Prostate gland (tissue), 2 donors: ENCODE measurements around the gene HIVEP2. TPM values are rescaled to one million over a fixed set of nuclear protein-coding genes. Genes with fewer than 3 reads are reported as not detected.

Experiments used
- DNase-seq: peaks from one replicate; pipeline ENCODE4 v3.0.0-alpha.2; 2019; ENCODE audit warnings: low spot score
- H3K27ac ChIP-seq, 2 donors: fragments of 200-600 bp; sonication (generic); 2 replicates each; pipeline ENCODE4 v1.5.1; 2017 to 2019
- H3K27me3 ChIP-seq: fragments of 200-600 bp; sonication (generic); replicated peaks from 2 replicates; pipeline ENCODE4 v1.5.1; 2019; ENCODE audit not compliant: insufficient read depth
- H3K36me3 ChIP-seq, 2 donors: fragments of 200-600 bp; sonication (generic); 1 replicate in 1 of 2; 2 replicates in 1 of 2; pipeline versions ENCODE4 v1.5.1 to v1.8.1; 2017 to 2019
- H3K4me1 ChIP-seq: fragments of 200-600 bp; sonication (generic); replicated peaks from 2 replicates; pipeline ENCODE4 v1.5.1; 2019
- H3K4me3 ChIP-seq, 2 donors: fragments of 200-600 bp; sonication (generic); 2 replicates each; pipeline ENCODE4 v1.5.1; 2017 to 2019
- H3K9me3 ChIP-seq: fragments of 200-600 bp; sonication (generic); 2 replicates; pipeline ENCODE4 v1.5.1; 2017
- CTCF ChIP-seq, 4 experiments: fragments of 200-600 bp in 2 of 4; fragments of 450-650 bp in 2 of 4; sonication (generic) in 2 of 4; IDR thresholded peaks; 1 replicate in 3 of 4; 2 replicates in 1 of 4; pipeline ENCODE4 v1.5.1; 2016 to 2019; ENCODE audit warnings: antibody characterized with exemption in 4 of 4, mild to moderate bottlenecking in 2 of 4, moderate library complexity in 2 of 4
- POLR2A ChIP-seq: fragments of 450-650 bp; IDR thresholded peaks from one replicate; pipeline ENCODE4 v1.6.1; 2016; ENCODE audit warnings: antibody characterized with exemption, mild to moderate bottlenecking
- POLR2AphosphoS5 ChIP-seq: sonication (generic); formaldehyde crosslinking; IDR thresholded peaks from one replicate; pipeline ENCODE4 v1.6.1; 2017; ENCODE audit warnings: antibody characterized with exemption
- WGBS: methylation state at CpG from one replicate; pipeline ENCODE4 v1.1.5; 2018; 5-methylcytosine and 5-hydroxymethylcytosine counted together
- intact Hi-C: fragments of 100-400 bp; cut with DNase I; formaldehyde crosslinking; loops from one replicate; pipeline ENCODE4 v1.14.2; 2022
- total RNA-seq, 2 donors: library from RNA; depleted of rRNA; stranded (reverse); fragments of >200 nt; gene quantifications; one replicate each; pipeline ENCODE4 v1.1.0, GENCODE V29; 2016

Gene HIVEP2
- total RNA-seq, 2 donors from 2014 or later, result 15.8 to 19.3 TPM

GRCh38 chr6:142765306-142765705 lies 179.7 kb downstream of the HIVEP2 start:
- Histone ChIP-seq H3K27ac (no peak overlapping the region), H3K36me3 (no peaks in the 10 kb centered on the region), H3K4me3 (no peak overlapping the region), H3K4me1 (no peaks in the 10 kb centered on the region), H3K9me3 (no peaks in the 10 kb centered on the region), H3K27me3 (no peaks in the 10 kb centered on the region)
- TF ChIP-seq POLR2AphosphoS5 (no peak), POLR2A (no peak)
- intact Hi-C loops, result no loop called here
- WGBS, result 52% methylated on average over 1 of the region's 1 CpG
- DNase-seq, result no peak

- intact Hi-C loops, result no loop called here
- Histone ChIP-seq H3K9me3 (no peaks in the 10 kb centered on the region), H3K27me3 (no peaks in the 10 kb centered on the region), H3K36me3 (no peaks in the 10 kb centered on the region), H3K4me1 (no peaks in the 10 kb centered on the region), H3K27ac (no peak overlapping the region), H3K4me3 (no peak overlapping the region)
- no peak for DNase-seq
- 95% methylated on average over 1 of the region's 1 CpG for WGBS
- no peak for TF ChIP-seq POLR2AphosphoS5
- TF ChIP-seq CTCF (IDR thresholded peaks at IDR 0.05), result no peak
- TF ChIP-seq POLR2A, result no peak
Measured at GRCh38 chr6:142764311-142764710, 180.7 kb downstream of the HIVEP2 start.

GRCh38 chr6:142763205-142763604 lies 181.8 kb downstream of the HIVEP2 start:
- TF ChIP-seq POLR2A (no peak), POLR2AphosphoS5 (no peak), CTCF (IDR thresholded peaks at IDR 0.05) (no peak)
- no peak for DNase-seq
- Histone ChIP-seq H3K9me3 (no peaks in the 10 kb centered on the region), H3K27me3 (no peaks in the 10 kb centered on the region), H3K4me1 (no peaks in the 10 kb centered on the region), H3K4me3 (no peak overlapping the region), H3K36me3 (peaks cover 0 to 2% of the 10 kb centered on the region in 2 donors), H3K27ac (no peak overlapping the region)
- 84% methylated on average over 4 of the region's 4 CpGs for WGBS
- intact Hi-C loops, result no loop called here

- H3K27me3 ChIP-seq, result no peaks in the 10 kb centered on the region
- TF ChIP-seq CTCF (IDR thresholded peaks at IDR 0.05) (no peak), POLR2AphosphoS5 (no peak), POLR2A (no peak)
- no peak overlapping the region for H3K27ac ChIP-seq
- 86% methylated on average over 1 of the region's 1 CpG for WGBS
- intact Hi-C loops, result no loop called here
- no peak for DNase-seq
- H3K4me1 ChIP-seq, result no peaks in the 10 kb centered on the region
- H3K9me3 ChIP-seq, result no peaks in the 10 kb centered on the region
- H3K36me3 ChIP-seq, result peaks cover 0 to 2% of the 10 kb centered on the region in 2 donors
- H3K4me3 ChIP-seq, result no peak overlapping the region
Measured at GRCh38 chr6:142761756-142762155, 183.2 kb downstream of the HIVEP2 start.

GRCh38 chr6:142760152-142760551 lies 184.8 kb downstream of the HIVEP2 start:
- Histone ChIP-seq H3K9me3 (no peaks in the 10 kb centered on the region), H3K4me1 (no peaks in the 10 kb centered on the region), H3K27me3 (no peaks in the 10 kb centered on the region), H3K4me3 (no peak overlapping the region), H3K27ac (no peak overlapping the region), H3K36me3 (peaks cover 0 to 2% of the 10 kb centered on the region in 2 donors)
- intact Hi-C loops, result no loop called here
- no peak for DNase-seq
- no peak for TF ChIP-seq POLR2AphosphoS5
- TF ChIP-seq POLR2A, result no peak
- no peak for TF ChIP-seq CTCF (IDR thresholded peaks at IDR 0.05)
- 97% methylated on average over 7 of the region's 7 CpGs for WGBS
